ENCODE data around the gene HCFC2. TPM values are rescaled to one million over a fixed set of nuclear protein-coding genes. Genes with fewer than 3 reads are reported as not detected.

HCFC2 gene
- total RNA-seq, 1 donor from 2014 or later: 10.3 TPM

- Histone ChIP-seq H3K4me2 (ENCODE audit: low read length) (no peak overlapping the region), H3K36me3 (ENCODE audit: insufficient read depth, low read length) (no peaks in the 10 kb centered on the region), H3K9ac (ENCODE audit: low read length) (no peak overlapping the region), H4K20me1 (ENCODE audit: insufficient read depth, low read length) (no peaks in the 10 kb centered on the region), H2AFZ (ENCODE audit: low read depth, low read length) (no peak overlapping the region), H3K27ac (ENCODE audit: low read depth, low read length) (no peak overlapping the region), H3K4me1 (ENCODE audit: insufficient read depth, low read length) (no peaks in the 10 kb centered on the region), H3K9me3 (ENCODE audit: insufficient read depth, low read depth, low read length) (no peaks in the 10 kb centered on the region), H3K4me3 (ENCODE audit: insufficient read depth, low read depth, low read length) (no peak overlapping the region), H3K27me3 (ENCODE audit: insufficient read depth, low read length) (no peaks in the 10 kb centered on the region), H3K79me2 (ENCODE audit: insufficient read depth, low read length) (no peaks in the 10 kb centered on the region)
- Mint-ChIP-seq H3K4me3 (ENCODE audit: unreplicated experiment) (no peak overlapping the region), H3K9me3 (ENCODE audit: unreplicated experiment) (no peaks in the 10 kb centered on the region), H3K27ac (ENCODE audit: unreplicated experiment) (no peak overlapping the region), H3K36me3 (ENCODE audit: low read depth, unreplicated experiment) (no peaks in the 10 kb centered on the region), H3K27me3 (ENCODE audit: low read depth, unreplicated experiment) (peaks cover 6% of the 10 kb centered on the region), H3K4me1 (ENCODE audit: low read depth, unreplicated experiment) (peaks cover 7% of the 10 kb centered on the region)
- no peak for TF ChIP-seq EZH2 (IDR thresholded peaks at IDR 0.05; ENCODE audit: insufficient read depth, low read length)
- TF ChIP-seq, protein P1, sequence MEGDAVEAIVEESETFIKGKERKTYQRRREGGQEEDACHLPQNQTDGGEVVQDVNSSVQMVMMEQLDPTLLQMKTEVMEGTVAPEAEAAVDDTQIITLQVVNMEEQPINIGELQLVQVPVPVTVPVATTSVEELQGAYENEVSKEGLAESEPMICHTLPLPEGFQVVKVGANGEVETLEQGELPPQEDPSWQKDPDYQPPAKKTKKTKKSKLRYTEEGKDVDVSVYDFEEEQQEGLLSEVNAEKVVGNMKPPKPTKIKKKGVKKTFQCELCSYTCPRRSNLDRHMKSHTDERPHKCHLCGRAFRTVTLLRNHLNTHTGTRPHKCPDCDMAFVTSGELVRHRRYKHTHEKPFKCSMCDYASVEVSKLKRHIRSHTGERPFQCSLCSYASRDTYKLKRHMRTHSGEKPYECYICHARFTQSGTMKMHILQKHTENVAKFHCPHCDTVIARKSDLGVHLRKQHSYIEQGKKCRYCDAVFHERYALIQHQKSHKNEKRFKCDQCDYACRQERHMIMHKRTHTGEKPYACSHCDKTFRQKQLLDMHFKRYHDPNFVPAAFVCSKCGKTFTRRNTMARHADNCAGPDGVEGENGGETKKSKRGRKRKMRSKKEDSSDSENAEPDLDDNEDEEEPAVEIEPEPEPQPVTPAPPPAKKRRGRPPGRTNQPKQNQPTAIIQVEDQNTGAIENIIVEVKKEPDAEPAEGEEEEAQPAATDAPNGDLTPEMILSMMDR (IDR thresholded peaks at IDR 0.05; ENCODE audit: insufficient read depth, low read depth, low read length): no peak
- FAIRE-seq (no peak), DNase-seq (ENCODE audit: low read depth) (peak; percentile 28)
Observed at GRCh38 chr12:104056419-104056972, 7.8 kb upstream of the HCFC2 start.

- no peaks in the 10 kb centered on the region for H3K9me3 Mint-ChIP-seq (ENCODE audit: unreplicated experiment)
- Histone ChIP-seq H3K79me2 (ENCODE audit: insufficient read depth, low read length) (no peaks in the 10 kb centered on the region), H3K36me3 (ENCODE audit: insufficient read depth, low read length) (no peaks in the 10 kb centered on the region), H3K9me3 (ENCODE audit: insufficient read depth, low read depth, low read length) (no peaks in the 10 kb centered on the region), H3K4me1 (ENCODE audit: insufficient read depth, low read length) (no peaks in the 10 kb centered on the region), H4K20me1 (ENCODE audit: insufficient read depth, low read length) (no peaks in the 10 kb centered on the region), H3K9ac (ENCODE audit: low read length) (no peak overlapping the region), H3K4me3 (ENCODE audit: insufficient read depth, low read depth, low read length) (no peak overlapping the region), H3K27me3 (ENCODE audit: insufficient read depth, low read length) (no peaks in the 10 kb centered on the region), H3K4me2 (ENCODE audit: low read length) (no peak overlapping the region), H3K27ac (ENCODE audit: low read depth, low read length) (no peak overlapping the region), H2AFZ (ENCODE audit: low read depth, low read length) (no peak overlapping the region)
- H3K27me3 Mint-ChIP-seq (ENCODE audit: low read depth, unreplicated experiment): peaks cover 6% of the 10 kb centered on the region
- H3K4me1 Mint-ChIP-seq (ENCODE audit: low read depth, unreplicated experiment): peaks cover 7% of the 10 kb centered on the region
- TF ChIP-seq EZH2 (IDR thresholded peaks at IDR 0.05; ENCODE audit: insufficient read depth, low read length): no peak
- TF ChIP-seq, protein P1 (IDR thresholded peaks at IDR 0.05; ENCODE audit: insufficient read depth, low read depth, low read length): peak; percentile 85
- H3K4me3 Mint-ChIP-seq (ENCODE audit: unreplicated experiment): no peak overlapping the region
- no peaks in the 10 kb centered on the region for H3K36me3 Mint-ChIP-seq (ENCODE audit: low read depth, unreplicated experiment)
- FAIRE-seq: no peak
- no peak for DNase-seq (ENCODE audit: low read depth)
- no peak overlapping the region for H3K27ac Mint-ChIP-seq (ENCODE audit: unreplicated experiment)
Observed at GRCh38 chr12:104057771-104058197, 6.5 kb upstream of the HCFC2 start.

- Histone ChIP-seq H3K4me2 (ENCODE audit: low read length) (no peak overlapping the region), H2AFZ (ENCODE audit: low read depth, low read length) (no peak overlapping the region), H3K9ac (ENCODE audit: low read length) (no peak overlapping the region), H3K4me3 (ENCODE audit: insufficient read depth, low read depth, low read length) (no peak overlapping the region), H3K27ac (ENCODE audit: low read depth, low read length) (no peak overlapping the region), H3K9me3 (ENCODE audit: insufficient read depth, low read depth, low read length) (no peaks in the 10 kb centered on the region), H4K20me1 (ENCODE audit: insufficient read depth, low read length) (no peaks in the 10 kb centered on the region), H3K4me1 (ENCODE audit: insufficient read depth, low read length) (no peaks in the 10 kb centered on the region), H3K27me3 (ENCODE audit: insufficient read depth, low read length) (no peaks in the 10 kb centered on the region), H3K36me3 (ENCODE audit: insufficient read depth, low read length) (no peaks in the 10 kb centered on the region), H3K79me2 (ENCODE audit: insufficient read depth, low read length) (no peaks in the 10 kb centered on the region)
- Mint-ChIP-seq H3K4me1 (ENCODE audit: low read depth, unreplicated experiment) (peaks cover 9% of the 10 kb centered on the region), H3K27ac (ENCODE audit: unreplicated experiment) (no peak overlapping the region), H3K36me3 (ENCODE audit: low read depth, unreplicated experiment) (no peaks in the 10 kb centered on the region), H3K27me3 (ENCODE audit: low read depth, unreplicated experiment) (peaks cover 6% of the 10 kb centered on the region), H3K4me3 (ENCODE audit: unreplicated experiment) (no peak overlapping the region), H3K9me3 (ENCODE audit: unreplicated experiment) (no peaks in the 10 kb centered on the region)
- TF ChIP-seq EZH2 (IDR thresholded peaks at IDR 0.05; ENCODE audit: insufficient read depth, low read length): no peak
- TF ChIP-seq, protein P1 (IDR thresholded peaks at IDR 0.05; ENCODE audit: insufficient read depth, low read depth, low read length): no peak
- DNase-seq (ENCODE audit: low read depth): no peak
- FAIRE-seq: no peak
Observed at GRCh38 chr12:104058802-104059201, 5.5 kb upstream of the HCFC2 start.

Data from astrocyte (in vitro differentiated cells and primary cell).